Endodermal cell (in vitro differentiated cells): ENCODE data around the gene EGFR. TPM values are rescaled to one million over a fixed set of nuclear protein-coding genes. Genes with fewer than 3 reads are reported as not detected.

Experiments used
- DNase-seq: peaks from one replicate; pipeline ENCODE4 v3.0.0-alpha.2; 2017
- H3K27ac ChIP-seq: 2 replicates; pipeline ENCODE4 v1.5.1; 2013; ENCODE audit warnings: mild to moderate bottlenecking, low read depth, low read length, moderate library complexity
- H3K27me3 ChIP-seq: 2 replicates; pipeline ENCODE4 v1.6.1; 2013; ENCODE audit warnings: mild to moderate bottlenecking, low read length, moderate library complexity; ENCODE audit not compliant: insufficient read depth, control insufficient read depth, poor library complexity, severe bottlenecking
- H3K36me3 ChIP-seq: 2 replicates; pipeline ENCODE4 v1.7.0; 2013; ENCODE audit warnings: mild to moderate bottlenecking, low read length, moderate library complexity; ENCODE audit not compliant: control insufficient read depth, insufficient read depth
- H3K4me1 ChIP-seq: one replicate; pipeline ENCODE4 v1.7.0; 2013; ENCODE audit warnings: low read length; ENCODE audit not compliant: control insufficient read depth, insufficient read depth
- H3K4me3 ChIP-seq: 2 replicates; pipeline ENCODE4 v1.5.1; 2013; ENCODE audit warnings: mild to moderate bottlenecking, low read length, moderate library complexity
- H3K9ac ChIP-seq: 2 replicates; pipeline ENCODE4 v1.6.1; 2013; ENCODE audit warnings: mild to moderate bottlenecking, low read length, moderate library complexity; ENCODE audit not compliant: poor library complexity, severe bottlenecking; ENCODE audit errors: extremely low read depth
- H3K9me3 ChIP-seq: 2 replicates; pipeline ENCODE4 v1.6.1; 2013; ENCODE audit warnings: mild to moderate bottlenecking, low read length, moderate library complexity; ENCODE audit not compliant: control insufficient read depth
- H3K27ac Mint-ChIP-seq: 2 replicates; pipeline ENCODE4 v1.8.0; 2020; ENCODE audit warnings: mixed read lengths
- H3K27me3 Mint-ChIP-seq: 2 replicates; pipeline ENCODE4 v1.8.0; 2021; ENCODE audit warnings: mild to moderate bottlenecking, mixed read lengths; ENCODE audit not compliant: insufficient read depth
- H3K36me3 Mint-ChIP-seq: 2 replicates; pipeline ENCODE4 v1.8.0; 2020; ENCODE audit warnings: low read depth, mixed read lengths
- H3K4me1 Mint-ChIP-seq: 2 replicates; pipeline ENCODE4 v1.8.0; 2020; ENCODE audit warnings: mixed read lengths
- H3K4me3 Mint-ChIP-seq: 2 replicates; pipeline ENCODE4 v1.8.0; 2020; ENCODE audit warnings: mild to moderate bottlenecking, moderate library complexity, mixed read lengths
- H3K9me3 Mint-ChIP-seq: 2 replicates; pipeline ENCODE4 v1.8.0; 2020; ENCODE audit warnings: mild to moderate bottlenecking, mixed read lengths
- WGBS, 2 experiments: methylation state at CpG; one replicate each; pipeline versions ENCODE4 v1.1.5 to v1.1.7; 2013; ENCODE audit warnings: missing lambda C conversion rate in 2 of 2, mixed read lengths in 1 of 2; ENCODE audit not compliant: insufficient coverage in 1 of 2, insufficient read length in 1 of 2; 5-methylcytosine and 5-hydroxymethylcytosine counted together
- total RNA-seq, 2 donors: library from RNA; stranded (reverse); fragmentation: NEBNext Ultra II Directional in 1 of 2; extraction: Animal tissue kit (Norgen Biotek cat#: 25700) in 1 of 2; gene quantifications; 2 replicates in 1 of 2; 3 replicates in 1 of 2; pipeline ENCODE4 v1.2.1, GENCODE V29; 2021
- TF ChIP-seq, protein P1 (sequence below): fragments of 200-600 bp; sonication (generic); conservative IDR thresholded peaks from 2 replicates; pipeline ENCODE4 v1.5.0; 2021; ENCODE audit warnings: antibody characterized with exemption, mild to moderate bottlenecking

Gene EGFR
- total RNA-seq, 2 donors from 2014 or later = 5.0 to 5.8 TPM

DNA sequence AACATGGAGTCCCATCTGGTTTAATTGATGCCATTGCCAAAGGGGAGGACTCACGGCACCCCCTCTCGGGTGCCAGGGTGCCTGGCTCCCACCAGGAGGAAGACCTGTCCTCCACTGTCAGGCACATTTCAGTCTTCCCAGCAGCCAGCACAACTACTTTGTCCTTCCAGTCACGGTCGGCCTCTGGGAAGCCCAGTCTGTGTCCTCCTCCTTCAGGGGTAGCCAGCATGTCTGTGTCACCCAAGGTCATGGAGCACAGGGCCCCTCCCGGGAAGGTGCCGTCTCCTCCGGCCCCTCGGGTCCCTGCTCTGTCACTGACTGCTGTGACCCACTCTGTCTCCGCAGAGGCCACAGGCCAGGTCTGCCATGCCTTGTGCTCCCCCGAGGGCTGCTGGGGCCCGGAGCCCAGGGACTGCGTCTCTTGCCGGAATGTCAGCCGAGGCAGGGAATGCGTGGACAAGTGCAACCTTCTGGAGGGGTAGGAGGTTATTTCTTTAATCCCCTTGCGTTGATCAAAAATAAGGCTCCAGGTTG, 142.4 kb downstream of the EGFR start:
- H3K27me3 Mint-ChIP-seq = peaks cover 6% of the 10 kb centered on the region
- no peak for DNase-seq
- Histone ChIP-seq H3K27me3 (no peaks in the 10 kb centered on the region), H3K9ac (no peak overlapping the region), H3K4me1 (peaks cover 6% of the 10 kb centered on the region), H3K27ac (no peak overlapping the region), H3K4me3 (no peak overlapping the region), H3K9me3 (no peaks in the 10 kb centered on the region), H3K36me3 (no peaks in the 10 kb centered on the region)
- no peaks in the 10 kb centered on the region for H3K36me3 Mint-ChIP-seq
- no peaks in the 10 kb centered on the region for H3K9me3 Mint-ChIP-seq
- TF ChIP-seq, protein P1, sequence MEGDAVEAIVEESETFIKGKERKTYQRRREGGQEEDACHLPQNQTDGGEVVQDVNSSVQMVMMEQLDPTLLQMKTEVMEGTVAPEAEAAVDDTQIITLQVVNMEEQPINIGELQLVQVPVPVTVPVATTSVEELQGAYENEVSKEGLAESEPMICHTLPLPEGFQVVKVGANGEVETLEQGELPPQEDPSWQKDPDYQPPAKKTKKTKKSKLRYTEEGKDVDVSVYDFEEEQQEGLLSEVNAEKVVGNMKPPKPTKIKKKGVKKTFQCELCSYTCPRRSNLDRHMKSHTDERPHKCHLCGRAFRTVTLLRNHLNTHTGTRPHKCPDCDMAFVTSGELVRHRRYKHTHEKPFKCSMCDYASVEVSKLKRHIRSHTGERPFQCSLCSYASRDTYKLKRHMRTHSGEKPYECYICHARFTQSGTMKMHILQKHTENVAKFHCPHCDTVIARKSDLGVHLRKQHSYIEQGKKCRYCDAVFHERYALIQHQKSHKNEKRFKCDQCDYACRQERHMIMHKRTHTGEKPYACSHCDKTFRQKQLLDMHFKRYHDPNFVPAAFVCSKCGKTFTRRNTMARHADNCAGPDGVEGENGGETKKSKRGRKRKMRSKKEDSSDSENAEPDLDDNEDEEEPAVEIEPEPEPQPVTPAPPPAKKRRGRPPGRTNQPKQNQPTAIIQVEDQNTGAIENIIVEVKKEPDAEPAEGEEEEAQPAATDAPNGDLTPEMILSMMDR = no peak
- H3K27ac Mint-ChIP-seq = no peak overlapping the region
- peaks cover 20% of the 10 kb centered on the region for H3K4me1 Mint-ChIP-seq
- 89 to 95% methylated on average over 4 to 16 of the region's 16 CpGs for WGBS, 2 experiments
- no peak overlapping the region for H3K4me3 Mint-ChIP-seq

DNA sequence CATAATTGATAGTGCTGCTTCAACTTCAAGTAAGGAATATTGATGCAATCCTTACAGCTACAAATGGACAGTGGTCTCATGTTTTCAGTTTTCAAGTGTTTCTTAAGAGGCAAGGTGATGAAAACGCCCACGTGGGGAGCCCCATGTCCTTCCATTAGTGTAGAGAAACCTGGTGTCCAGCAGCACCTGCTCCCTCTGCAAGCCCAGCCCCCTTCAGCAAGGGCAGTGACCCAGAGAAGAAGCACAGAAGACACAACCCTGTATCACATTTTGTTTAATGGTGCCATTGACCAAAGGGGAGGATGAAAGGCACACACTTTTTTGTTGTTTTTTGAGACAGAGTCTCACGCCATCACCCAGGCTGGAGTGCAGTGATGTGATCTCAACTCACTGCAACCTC, 143.7 kb downstream of the EGFR start:
- no peak overlapping the region for H3K27ac Mint-ChIP-seq
- peaks cover 2% of the 10 kb centered on the region for H3K9me3 Mint-ChIP-seq
- Histone ChIP-seq H3K4me1 (no peaks in the 10 kb centered on the region), H3K36me3 (no peaks in the 10 kb centered on the region), H3K9ac (no peak overlapping the region), H3K9me3 (no peaks in the 10 kb centered on the region), H3K27me3 (no peaks in the 10 kb centered on the region), H3K27ac (no peak overlapping the region), H3K4me3 (no peak overlapping the region)
- H3K27me3 Mint-ChIP-seq = peaks cover 3% of the 10 kb centered on the region
- peaks cover 2% of the 10 kb centered on the region for H3K36me3 Mint-ChIP-seq
- 91 to 92% methylated on average over 3 of the region's 3 CpGs for WGBS, 2 experiments
- peaks cover 9% of the 10 kb centered on the region for H3K4me1 Mint-ChIP-seq
- DNase-seq = no peak
- H3K4me3 Mint-ChIP-seq = no peak overlapping the region
- TF ChIP-seq, protein P1 = no peak

DNA sequence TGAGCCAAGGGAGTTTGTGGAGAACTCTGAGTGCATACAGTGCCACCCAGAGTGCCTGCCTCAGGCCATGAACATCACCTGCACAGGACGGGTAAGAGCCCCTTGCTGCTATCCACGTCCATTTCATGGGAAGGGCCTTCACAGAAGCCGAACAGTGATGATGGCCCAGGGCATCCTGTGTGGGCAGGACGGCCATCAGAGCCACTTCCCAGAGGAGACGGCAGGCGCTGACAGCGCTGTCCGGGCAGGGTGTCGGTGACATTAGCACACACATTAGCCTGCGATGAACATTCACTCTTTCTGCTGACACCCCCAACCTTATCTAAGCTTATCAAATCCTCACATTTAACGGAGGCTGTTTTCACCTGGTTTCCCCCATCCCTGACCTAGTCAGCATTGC, 144.9 kb downstream of the EGFR start:
- Histone ChIP-seq H3K27ac (no peak overlapping the region), H3K4me1 (no peaks in the 10 kb centered on the region), H3K36me3 (no peaks in the 10 kb centered on the region), H3K9ac (no peak overlapping the region), H3K27me3 (no peaks in the 10 kb centered on the region), H3K4me3 (no peak overlapping the region), H3K9me3 (no peaks in the 10 kb centered on the region)
- Mint-ChIP-seq H3K27me3 (no peaks in the 10 kb centered on the region), H3K9me3 (peaks cover 2% of the 10 kb centered on the region), H3K36me3 (peaks cover 2% of the 10 kb centered on the region), H3K4me3 (no peak overlapping the region), H3K27ac (no peak overlapping the region), H3K4me1 (no peaks in the 10 kb centered on the region)
- no peak for DNase-seq
- TF ChIP-seq, protein P1 = no peak
- 87 to 93% methylated on average over 8 to 11 of the region's 11 CpGs for WGBS, 2 experiments
